Smooth muscle cell (in vitro differentiated cells): ENCODE data around the gene ITPRIPL1. TPM values are rescaled to one million over a fixed set of nuclear protein-coding genes. Genes with fewer than 3 reads are reported as not detected.

Experiments
- DNase-seq: peaks from one replicate; lab custom pipeline; 2025; ENCODE audit not compliant: unreplicated experiment; lab: John Stamatoyannopoulos, UW
- H2AFZ ChIP-seq: fragments of 200-600 bp; sonication (generic); 2 replicates; pipeline ENCODE4 v1.6.0; 2016; ENCODE audit warnings: antibody characterized with exemption, low read depth, mild to moderate bottlenecking
- H3F3A ChIP-seq: fragments of 200-600 bp; sonication (generic); 2 replicates; pipeline ENCODE4 v1.6.0; 2017; ENCODE audit warnings: antibody characterized with exemption, low read depth
- H3K27ac ChIP-seq: fragments of 200-600 bp; sonication (generic); 2 replicates; pipeline ENCODE4 v1.5.1; 2016; ENCODE audit warnings: low read depth, mild to moderate bottlenecking
- H3K27me3 ChIP-seq: fragments of 200-600 bp; sonication (generic); 2 replicates; pipeline ENCODE4 v1.6.1; 2016; ENCODE audit warnings: low read depth, mild to moderate bottlenecking
- H3K36me3 ChIP-seq: fragments of 200-600 bp; sonication (generic); 2 replicates; pipeline ENCODE4 v1.5.1; 2016; ENCODE audit warnings: low read depth
- H3K4me1 ChIP-seq: fragments of 200-600 bp; sonication (generic); 2 replicates; pipeline ENCODE4 v1.5.1; 2016; ENCODE audit warnings: low read depth
- H3K4me2 ChIP-seq: fragments of 200-600 bp; sonication (generic); 2 replicates; pipeline ENCODE4 v1.6.0; 2016; ENCODE audit warnings: mild to moderate bottlenecking
- H3K4me3 ChIP-seq: fragments of 200-600 bp; sonication (generic); 2 replicates; pipeline ENCODE4 v1.5.1; 2016; ENCODE audit warnings: mild to moderate bottlenecking
- H3K79me2 ChIP-seq: fragments of 200-600 bp; sonication (generic); 2 replicates; pipeline ENCODE4 v1.6.0; 2016; ENCODE audit warnings: low read depth, mild to moderate bottlenecking
- H3K9ac ChIP-seq: fragments of 200-600 bp; sonication (generic); 2 replicates; pipeline ENCODE4 v1.6.0; 2016; ENCODE audit warnings: low read depth
- H3K9me3 ChIP-seq: fragments of 200-600 bp; sonication (generic); replicated peaks from 2 replicates; pipeline ENCODE4 v1.5.1; 2016; ENCODE audit warnings: low read depth
- H4K20me1 ChIP-seq: fragments of 200-600 bp; sonication (generic); 2 replicates; pipeline ENCODE4 v1.6.0; 2016; ENCODE audit warnings: low read depth
- WGBS: methylation state at CpG from one replicate; pipeline ENCODE4 v1.1.7; 2016; ENCODE audit warnings: low lambda C conversion rate; 5-methylcytosine and 5-hydroxymethylcytosine counted together
- polyA plus RNA-seq: library from polyadenylated mRNA; unstranded; fragments of >200 nt; fragmentation: Nextera tagmentation; extraction: Ambion mirVana; gene quantifications from 2 replicates; pipeline ENCODE4 v1.2.1, GENCODE V29; 2016
- total RNA-seq: library from RNA; depleted of rRNA; stranded (reverse); fragments of >200 nt; gene quantifications from 2 replicates; pipeline ENCODE4 v1.2.3, GENCODE V29; 2014
- TF ChIP-seq, protein P1 (sequence below): fragments of 200-600 bp; sonication (generic); IDR thresholded peaks from 2 replicates; pipeline ENCODE4 v1.5.1; 2017; ENCODE audit warnings: borderline replicate concordance, mild to moderate bottlenecking, antibody characterized with exemption; ENCODE audit not compliant: insufficient read depth, poor library complexity, severe bottlenecking

Gene ITPRIPL1
- total and polyA plus RNA-seq, 2 experiments from 2014 or later, result 3.5 to 4.3 TPM

DNA sequence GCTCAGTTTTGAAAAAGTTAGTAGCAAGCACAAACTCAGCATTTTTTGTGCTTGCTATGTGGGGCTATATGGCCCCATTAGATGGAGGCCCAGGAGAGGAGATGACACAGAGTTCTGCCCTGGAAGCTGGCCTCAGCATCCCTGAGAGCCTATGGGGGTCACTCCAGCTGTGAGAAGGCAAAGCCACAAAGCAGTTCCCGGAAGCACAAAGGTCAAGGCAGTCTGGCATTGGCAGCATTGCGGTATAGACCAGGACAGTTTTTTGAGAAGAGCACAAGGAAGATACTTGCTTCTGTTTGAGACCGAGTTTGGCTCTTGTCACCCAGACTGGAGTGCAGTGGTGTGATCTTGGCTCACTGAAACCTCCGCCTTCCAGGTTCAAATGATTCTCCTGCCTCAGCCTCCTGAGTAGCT lies 7.5 kb upstream of the ITPRIPL1 start:
- TF ChIP-seq, protein P1, sequence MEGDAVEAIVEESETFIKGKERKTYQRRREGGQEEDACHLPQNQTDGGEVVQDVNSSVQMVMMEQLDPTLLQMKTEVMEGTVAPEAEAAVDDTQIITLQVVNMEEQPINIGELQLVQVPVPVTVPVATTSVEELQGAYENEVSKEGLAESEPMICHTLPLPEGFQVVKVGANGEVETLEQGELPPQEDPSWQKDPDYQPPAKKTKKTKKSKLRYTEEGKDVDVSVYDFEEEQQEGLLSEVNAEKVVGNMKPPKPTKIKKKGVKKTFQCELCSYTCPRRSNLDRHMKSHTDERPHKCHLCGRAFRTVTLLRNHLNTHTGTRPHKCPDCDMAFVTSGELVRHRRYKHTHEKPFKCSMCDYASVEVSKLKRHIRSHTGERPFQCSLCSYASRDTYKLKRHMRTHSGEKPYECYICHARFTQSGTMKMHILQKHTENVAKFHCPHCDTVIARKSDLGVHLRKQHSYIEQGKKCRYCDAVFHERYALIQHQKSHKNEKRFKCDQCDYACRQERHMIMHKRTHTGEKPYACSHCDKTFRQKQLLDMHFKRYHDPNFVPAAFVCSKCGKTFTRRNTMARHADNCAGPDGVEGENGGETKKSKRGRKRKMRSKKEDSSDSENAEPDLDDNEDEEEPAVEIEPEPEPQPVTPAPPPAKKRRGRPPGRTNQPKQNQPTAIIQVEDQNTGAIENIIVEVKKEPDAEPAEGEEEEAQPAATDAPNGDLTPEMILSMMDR, result no peak
- no peak for DNase-seq
- Histone ChIP-seq H3K9ac (no peak overlapping the region), H3K27ac (no peak overlapping the region), H4K20me1 (no peaks in the 10 kb centered on the region), H3F3A (no peaks in the 10 kb centered on the region), H3K36me3 (no peaks in the 10 kb centered on the region), H3K9me3 (no peaks in the 10 kb centered on the region), H3K4me2 (no peak overlapping the region), H3K27me3 (peaks cover 49% of the 10 kb centered on the region), H3K79me2 (no peaks in the 10 kb centered on the region), H3K4me1 (peaks cover 6% of the 10 kb centered on the region), H2AFZ (no peak overlapping the region), H3K4me3 (no peak overlapping the region)
- WGBS, result 96% methylated on average over 4 of the region's 4 CpGs

DNA sequence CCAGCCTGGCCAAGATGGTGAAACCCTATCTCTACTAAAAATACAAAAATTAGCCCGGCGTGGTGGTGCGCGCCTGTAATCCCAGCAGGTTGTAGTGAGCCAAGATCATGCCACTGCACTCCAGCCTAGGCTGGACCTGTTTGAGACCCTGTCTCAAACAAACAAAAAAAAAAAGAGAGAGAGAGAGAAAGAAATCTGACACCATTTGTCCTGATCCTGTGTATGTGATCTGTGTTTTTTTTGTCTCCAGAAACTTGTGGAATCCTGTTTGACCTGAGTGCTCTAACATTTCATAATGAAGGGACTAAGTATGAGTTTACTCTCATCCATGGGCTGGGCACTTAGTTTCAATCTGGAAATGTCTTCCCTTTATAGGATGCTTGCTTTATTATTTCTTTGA lies 6.4 kb upstream of the ITPRIPL1 start:
- no peaks in the 10 kb centered on the region for H3K9me3 ChIP-seq
- H3K4me2 ChIP-seq, result no peak overlapping the region
- H3K36me3 ChIP-seq, result no peaks in the 10 kb centered on the region
- H2AFZ ChIP-seq, result no peak overlapping the region
- 98% methylated on average over 4 of the region's 4 CpGs for WGBS
- no peak for DNase-seq
- H3F3A ChIP-seq, result no peaks in the 10 kb centered on the region
- no peaks in the 10 kb centered on the region for H3K79me2 ChIP-seq
- peaks cover 60% of the 10 kb centered on the region for H3K27me3 ChIP-seq
- TF ChIP-seq, protein P1, result no peak
- H3K27ac ChIP-seq, result no peak overlapping the region
- no peak overlapping the region for H3K4me3 ChIP-seq
- no peak overlapping the region for H3K9ac ChIP-seq
- H3K4me1 ChIP-seq, result peaks cover 6% of the 10 kb centered on the region
- H4K20me1 ChIP-seq, result no peaks in the 10 kb centered on the region

DNA sequence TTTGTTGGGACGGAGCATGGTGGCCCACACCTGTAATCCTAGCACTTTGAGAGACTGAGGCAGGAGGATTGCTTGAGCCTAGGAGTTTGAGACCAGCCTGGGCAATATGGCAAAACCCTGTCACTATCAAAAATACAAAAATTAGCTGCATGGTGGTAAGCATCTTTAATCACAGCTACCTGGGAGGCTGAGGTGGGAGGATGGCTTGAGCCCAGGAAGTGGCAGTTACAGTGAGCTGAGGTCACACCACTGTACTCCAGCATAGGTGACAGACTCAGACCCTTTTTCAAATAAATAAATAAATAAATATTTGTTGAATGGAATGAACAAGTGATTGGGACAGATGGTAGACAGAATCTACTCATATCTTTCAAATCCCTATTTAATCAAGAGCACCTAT lies 5.7 kb upstream of the ITPRIPL1 start:
- H3K36me3 ChIP-seq, result no peaks in the 10 kb centered on the region
- peaks cover 6% of the 10 kb centered on the region for H3K4me1 ChIP-seq
- no peak overlapping the region for H3K4me2 ChIP-seq
- H2AFZ ChIP-seq, result no peak overlapping the region
- no peaks in the 10 kb centered on the region for H3K9me3 ChIP-seq
- no peaks in the 10 kb centered on the region for H3F3A ChIP-seq
- no peak overlapping the region for H3K27ac ChIP-seq
- no peaks in the 10 kb centered on the region for H4K20me1 ChIP-seq
- no peak overlapping the region for H3K9ac ChIP-seq
- peaks cover 65% of the 10 kb centered on the region for H3K27me3 ChIP-seq
- TF ChIP-seq, protein P1, result no peak
- H3K4me3 ChIP-seq, result no peak overlapping the region
- H3K79me2 ChIP-seq, result no peaks in the 10 kb centered on the region
- WGBS, result 79% methylated on average over 1 of the region's 1 CpG
- no peak for DNase-seq

DNA sequence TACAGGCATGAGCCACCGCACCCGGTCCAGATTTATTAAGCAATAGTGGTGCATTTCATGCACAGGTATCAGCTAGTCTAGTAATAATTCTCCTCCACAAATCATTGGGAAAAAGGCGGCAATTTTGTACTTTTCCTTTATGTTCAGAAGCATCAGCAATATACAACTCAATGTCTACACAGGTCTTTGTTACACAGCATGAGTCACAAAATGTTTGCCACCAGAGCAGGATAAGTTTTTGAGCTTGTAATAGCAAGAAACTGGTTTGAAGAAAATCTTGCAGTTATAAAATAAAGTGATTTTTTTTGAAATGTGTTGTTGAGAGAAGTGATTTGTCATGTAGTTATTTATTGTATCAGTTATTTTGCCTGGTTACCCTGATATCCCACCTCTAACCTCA lies 4.8 kb upstream of the ITPRIPL1 start:
- no peak for DNase-seq
- no peak overlapping the region for H3K4me2 ChIP-seq
- no peak overlapping the region for H3K9ac ChIP-seq
- H3K36me3 ChIP-seq, result no peaks in the 10 kb centered on the region
- H3K4me1 ChIP-seq, result peaks cover 12% of the 10 kb centered on the region
- no peak overlapping the region for H2AFZ ChIP-seq
- no peak overlapping the region for H3K4me3 ChIP-seq
- peaks cover 65% of the 10 kb centered on the region for H3K27me3 ChIP-seq
- no peaks in the 10 kb centered on the region for H4K20me1 ChIP-seq
- 93% methylated on average over 3 of the region's 3 CpGs for WGBS
- no peak overlapping the region for H3K27ac ChIP-seq
- H3K9me3 ChIP-seq, result no peaks in the 10 kb centered on the region
- H3K79me2 ChIP-seq, result no peaks in the 10 kb centered on the region
- no peaks in the 10 kb centered on the region for H3F3A ChIP-seq
- TF ChIP-seq, protein P1, result no peak
